ENCODE data around the gene CHID1. TPM values are rescaled to one million over a fixed set of nuclear protein-coding genes. Genes with fewer than 3 reads are reported as not detected.

Gene CHID1
- total RNA-seq, 1 donor from 2014 or later, result 56.6 TPM

GRCh38 chr11:843086-843734 is 67.4 kb downstream of the CHID1 start:
- H2AFZ ChIP-seq (replicated peaks), result peak overlapping the region; percentile 94
- no peak for TF ChIP-seq EZH2 (IDR thresholded peaks at IDR 0.05)
- TF ChIP-seq CTCF (IDR thresholded peaks at IDR 0.05), result peak; percentile 28
- peaks cover 33% of the 10 kb centered on the region for H3K4me1 Mint-ChIP-seq
- peaks cover 11% of the 10 kb centered on the region for H3K27me3 ChIP-seq
- H3K27ac ChIP-seq, result no peak overlapping the region
- H3K4me1 ChIP-seq, result peaks cover 30% of the 10 kb centered on the region
- H3K36me3 ChIP-seq, result no peaks in the 10 kb centered on the region
- peaks cover 23% of the 10 kb centered on the region for H3K79me2 ChIP-seq (ENCODE audit: low read depth)
- H3K27ac Mint-ChIP-seq, result peak overlapping the region; percentile 17
- no peaks in the 10 kb centered on the region for H3K9me3 Mint-ChIP-seq
- H3F3A ChIP-seq (ENCODE audit: low read depth), result peaks cover 40% of the 10 kb centered on the region
- peak overlapping the region; percentile 21 for H3K9ac ChIP-seq
- H3K9me3 ChIP-seq (ENCODE audit: low read depth), result no peaks in the 10 kb centered on the region
- no peak for DNase-seq (ENCODE audit: low spot score)
- H3K4me2 ChIP-seq, result peak overlapping the region; percentile 97
- peaks cover 3% of the 10 kb centered on the region for H3K36me3 Mint-ChIP-seq
- H4K20me1 ChIP-seq (ENCODE audit: low read depth), result peaks cover 36% of the 10 kb centered on the region
- peak overlapping the region; percentile 85 for H3K4me3 Mint-ChIP-seq
- peak overlapping the region; percentile 96 for H3K4me3 ChIP-seq
- peaks cover 11% of the 10 kb centered on the region for H3K27me3 Mint-ChIP-seq (ENCODE audit: insufficient read depth, low read depth)

- Histone ChIP-seq H3K9ac (peak within 1 kb of the TSS; percentile 100), H3K27ac (peak within 1 kb of the TSS; percentile 99), H3K27me3 (peaks cover 9% of the 10 kb centered on the region), H3K4me1 (peaks cover 30% of the 10 kb centered on the region), H2AFZ (replicated peaks) (peak within 1 kb of the TSS; percentile 94), H3K9me3 (ENCODE audit: low read depth) (no peaks in the 10 kb centered on the region), H3K79me2 (ENCODE audit: low read depth) (peaks cover 23% of the 10 kb centered on the region), H3F3A (ENCODE audit: low read depth) (peaks cover 45% of the 10 kb centered on the region), H3K4me3 (peak within 1 kb of the TSS; percentile 96), H4K20me1 (ENCODE audit: low read depth) (peaks cover 41% of the 10 kb centered on the region), H3K36me3 (no peaks in the 10 kb centered on the region), H3K4me2 (peak within 1 kb of the TSS; percentile 97)
- peak within 1 kb of the TSS; percentile 79 for H3K27ac Mint-ChIP-seq
- peaks cover 3% of the 10 kb centered on the region for H3K36me3 Mint-ChIP-seq
- H3K4me3 Mint-ChIP-seq, result peak within 1 kb of the TSS; percentile 90
- peaks cover 11% of the 10 kb centered on the region for H3K27me3 Mint-ChIP-seq (ENCODE audit: insufficient read depth, low read depth)
- TF ChIP-seq EZH2 (IDR thresholded peaks at IDR 0.05), result no peak
- TF ChIP-seq CTCF (IDR thresholded peaks at IDR 0.05), result no peak
- H3K9me3 Mint-ChIP-seq, result no peaks in the 10 kb centered on the region
- peak; percentile 97 for DNase-seq (ENCODE audit: low spot score)
- H3K4me1 Mint-ChIP-seq, result peaks cover 33% of the 10 kb centered on the region
Measured at GRCh38 chr11:842370-843002, 68.1 kb downstream of the CHID1 start, which contains the start of the genes POLR2L and TSPAN4. POLR2L (minus strand) TSS chr11:842529; CDS start chr11:842508, 21 bp downstream. TSPAN4 (plus strand) TSS chr11:842852; CDS start chr11:850305, 7,453 bp downstream.

DNA sequence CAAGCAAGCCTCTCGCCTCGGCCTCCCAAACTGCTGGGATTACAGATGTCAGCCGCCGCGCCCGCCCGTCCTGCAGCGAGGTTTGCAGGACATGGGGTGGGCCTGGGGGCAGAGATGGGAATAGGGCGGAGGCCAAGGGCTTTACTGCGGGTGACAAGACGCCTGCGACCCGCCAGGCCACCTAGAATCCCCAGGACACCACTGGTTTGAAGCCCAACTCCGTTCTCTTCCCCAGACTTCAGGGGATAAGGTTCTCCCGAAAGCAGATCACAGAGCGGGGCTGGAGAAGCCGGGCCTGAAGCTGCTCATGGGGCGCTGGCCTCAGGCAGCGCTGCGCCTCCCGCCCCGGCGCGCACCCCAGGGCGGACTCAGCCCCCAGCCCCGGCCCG is 68.6 kb downstream of the CHID1 start:
- Histone ChIP-seq H2AFZ (replicated peaks) (peak overlapping the region; percentile 94), H3K9ac (peak overlapping the region; percentile 100), H3K4me3 (peak overlapping the region; percentile 96), H3K27me3 (peaks cover 9% of the 10 kb centered on the region), H3K9me3 (ENCODE audit: low read depth) (no peaks in the 10 kb centered on the region), H3K4me2 (peak overlapping the region; percentile 97), H4K20me1 (ENCODE audit: low read depth) (peaks cover 45% of the 10 kb centered on the region), H3K36me3 (no peaks in the 10 kb centered on the region), H3K79me2 (ENCODE audit: low read depth) (peaks cover 23% of the 10 kb centered on the region), H3K4me1 (peaks cover 30% of the 10 kb centered on the region), H3F3A (ENCODE audit: low read depth) (peaks cover 45% of the 10 kb centered on the region), H3K27ac (no peak overlapping the region)
- no peaks in the 10 kb centered on the region for H3K9me3 Mint-ChIP-seq
- TF ChIP-seq CTCF (IDR thresholded peaks at IDR 0.05) (no peak), EZH2phosphoT487 (IDR thresholded peaks at IDR 0.05) (no peak), EZH2 (IDR thresholded peaks at IDR 0.05) (no peak)
- peaks cover 9% of the 10 kb centered on the region for H3K27me3 Mint-ChIP-seq (ENCODE audit: insufficient read depth, low read depth)
- peaks cover 33% of the 10 kb centered on the region for H3K4me1 Mint-ChIP-seq
- H3K4me3 Mint-ChIP-seq, result peak overlapping the region; percentile 90
- H3K27ac Mint-ChIP-seq, result peak overlapping the region; percentile 79
- peaks cover 3% of the 10 kb centered on the region for H3K36me3 Mint-ChIP-seq
- no peak for DNase-seq (ENCODE audit: low spot score)
